H9 (cell line): Measurements from ENCODE around the gene RMND5A. TPM values are rescaled to one million over a fixed set of nuclear protein-coding genes. Genes with fewer than 3 reads are reported as not detected.

Experiments used
- DNase-seq: peaks from one replicate; pipeline ENCODE4 v3.0.0-alpha.2; 2017
- H2AFZ ChIP-seq: one replicate; pipeline ENCODE4 v1.6.1; 2013; ENCODE audit warnings: mild to moderate bottlenecking, low read length, control low read depth, moderate library complexity
- H2AK5ac ChIP-seq: 2 replicates; pipeline ENCODE4 v1.6.1; 2013; ENCODE audit warnings: low read length, control low read depth, mixed read lengths; ENCODE audit not compliant: insufficient read length
- H2BK120ac ChIP-seq: one replicate; pipeline ENCODE4 v1.6.1; 2013; ENCODE audit warnings: low read depth, mild to moderate bottlenecking, low read length, control low read depth, inconsistent platforms; ENCODE audit not compliant: poor library complexity, severe bottlenecking
- H2BK12ac ChIP-seq: 2 replicates; pipeline ENCODE4 v1.6.1; 2013; ENCODE audit warnings: low read length, control low read depth, mixed read lengths, low read depth; ENCODE audit not compliant: insufficient read length
- H2BK15ac ChIP-seq: 2 replicates; pipeline ENCODE4 v1.6.1; 2013; ENCODE audit warnings: low read depth, low read length, control low read depth
- H2BK20ac ChIP-seq: one replicate; pipeline ENCODE4 v1.6.1; 2013; ENCODE audit warnings: low read depth, mild to moderate bottlenecking, low read length, control low read depth, inconsistent platforms; ENCODE audit not compliant: poor library complexity, severe bottlenecking
- H2BK5ac ChIP-seq: 2 replicates; pipeline ENCODE4 v1.6.1; 2013; ENCODE audit warnings: low read length, control low read depth, mixed read lengths; ENCODE audit not compliant: insufficient read length
- H3K14ac ChIP-seq: 2 replicates; pipeline ENCODE4 v1.6.1; 2013; ENCODE audit warnings: low read length, control low read depth; ENCODE audit not compliant: insufficient read depth
- H3K18ac ChIP-seq: 2 replicates; pipeline ENCODE4 v1.6.1; 2013; ENCODE audit warnings: low read depth, mild to moderate bottlenecking, mixed read lengths, low read length, control low read depth; ENCODE audit not compliant: insufficient read length
- H3K23ac ChIP-seq: 2 replicates; pipeline ENCODE4 v1.6.1; 2013; ENCODE audit warnings: low read length, control low read depth, mixed read lengths, low read depth; ENCODE audit not compliant: insufficient read length
- H3K23me2 ChIP-seq: 2 replicates; pipeline ENCODE4 v1.6.1; 2013; ENCODE audit warnings: low read depth, mild to moderate bottlenecking, mixed read lengths, low read length, control low read depth; ENCODE audit not compliant: insufficient read length, poor library complexity, severe bottlenecking
- H3K27ac ChIP-seq: 2 replicates; pipeline ENCODE4 v1.5.1; 2013; ENCODE audit warnings: low read length, control low read depth, mixed read lengths, low read depth; ENCODE audit not compliant: insufficient read length
- H3K27me3 ChIP-seq: 2 replicates; pipeline ENCODE4 v1.6.1; 2013; ENCODE audit warnings: low read length, control low read depth, inconsistent platforms; ENCODE audit not compliant: insufficient read depth
- H3K4ac ChIP-seq: 2 replicates; pipeline ENCODE4 v1.6.1; 2013; ENCODE audit warnings: low read depth, mild to moderate bottlenecking, control low read depth, inconsistent platforms, low read length, moderate library complexity
- H3K4me1 ChIP-seq: 2 replicates; pipeline ENCODE4 v1.6.1; 2013; ENCODE audit warnings: low read length, control low read depth, inconsistent platforms; ENCODE audit not compliant: insufficient read depth
- H3K4me2 ChIP-seq: 2 replicates; pipeline ENCODE4 v1.6.1; 2013; ENCODE audit warnings: low read length, control low read depth, mixed read lengths; ENCODE audit not compliant: insufficient read length, insufficient read depth
- H3K56ac ChIP-seq: 2 replicates; pipeline ENCODE4 v1.6.1; 2013; ENCODE audit warnings: low read depth, mild to moderate bottlenecking, mixed read lengths, low read length, control low read depth; ENCODE audit not compliant: insufficient read length
- H3K79me1 ChIP-seq: 2 replicates; pipeline ENCODE4 v1.6.1; 2013; ENCODE audit warnings: low read depth, mild to moderate bottlenecking, moderate library complexity, low read length, control low read depth, inconsistent platforms; ENCODE audit not compliant: insufficient read depth, poor library complexity, severe bottlenecking
- H3K79me2 ChIP-seq: 2 replicates; pipeline ENCODE4 v1.6.1; 2013; ENCODE audit warnings: low read length, control low read depth, inconsistent platforms; ENCODE audit not compliant: insufficient read depth
- H3K9ac ChIP-seq: 2 replicates; pipeline ENCODE4 v1.6.1; 2013; ENCODE audit warnings: low read length, control low read depth, mixed read lengths; ENCODE audit not compliant: insufficient read length; ENCODE audit errors: extremely low read depth
- H3K9me3 ChIP-seq: one replicate; pipeline ENCODE4 v1.6.1; 2013; ENCODE audit warnings: low read depth, low read length, inconsistent platforms; ENCODE audit not compliant: control insufficient read depth
- H3T11ph ChIP-seq: one replicate; pipeline ENCODE4 v1.6.1; 2013; ENCODE audit warnings: mild to moderate bottlenecking, low read length, control low read depth, inconsistent platforms
- H4K20me1 ChIP-seq: one replicate; pipeline ENCODE4 v1.6.1; 2013; ENCODE audit not compliant: control insufficient read depth, insufficient read length, insufficient read depth
- H4K5ac ChIP-seq: 2 replicates; pipeline ENCODE4 v1.6.1; 2013; ENCODE audit warnings: low read depth, mild to moderate bottlenecking, mixed read lengths, low read length, control low read depth; ENCODE audit not compliant: insufficient read length
- H4K8ac ChIP-seq: replicated peaks from 2 replicates; pipeline ENCODE4 v1.6.1; 2013; ENCODE audit warnings: low read length, control low read depth, mixed read lengths, low read depth; ENCODE audit not compliant: insufficient read length
- H4K91ac ChIP-seq: 2 replicates; pipeline ENCODE4 v1.6.1; 2013; ENCODE audit warnings: low read depth, mild to moderate bottlenecking, moderate library complexity, mixed read lengths, low read length, control low read depth; ENCODE audit not compliant: insufficient read length
- H3K27ac Mint-ChIP-seq, 3 experiments: 2 replicates in 2 of 3; 3 replicates in 1 of 3; pipeline ENCODE4 v1.8.0; 2020 to 2021; ENCODE audit warnings: mixed read lengths in 3 of 3, mild to moderate bottlenecking in 1 of 3, moderate library complexity in 1 of 3
- H3K27me3 Mint-ChIP-seq: 2 replicates; pipeline ENCODE4 v1.8.0; 2021; ENCODE audit warnings: low read depth, mild to moderate bottlenecking, moderate library complexity, mixed read lengths
- H3K36me3 Mint-ChIP-seq, 3 experiments: 2 replicates in 2 of 3; 3 replicates in 1 of 3; pipeline ENCODE4 v1.8.0; 2020 to 2021; ENCODE audit warnings: low read depth in 3 of 3, mixed read lengths in 3 of 3; ENCODE audit not compliant: insufficient read depth in 1 of 3
- H3K4me1 Mint-ChIP-seq, 2 experiments: 2 replicates each; pipeline ENCODE4 v1.8.0; 2020; ENCODE audit warnings: mixed read lengths in 2 of 2
- H3K4me3 Mint-ChIP-seq, 2 experiments: 2 replicates in 1 of 2; 3 replicates in 1 of 2; pipeline ENCODE4 v1.8.0; 2020 to 2021; ENCODE audit warnings: mild to moderate bottlenecking in 2 of 2, mixed read lengths in 2 of 2, moderate library complexity in 1 of 2
- H3K9me3 Mint-ChIP-seq, 2 experiments: 2 replicates in 1 of 2; 3 replicates in 1 of 2; pipeline ENCODE4 v1.8.0; 2020; ENCODE audit warnings: mild to moderate bottlenecking in 2 of 2, mixed read lengths in 2 of 2, moderate library complexity in 1 of 2
- WGBS: extraction: QIAGEN DNeasy Blood & Tissue Kit; methylation state at CpG from one replicate; pipeline ENCODE4 v1.1.7; 2013; ENCODE audit warnings: missing lambda C conversion rate, low lambda C conversion rate, mixed read lengths; ENCODE audit not compliant: insufficient read length; ENCODE audit errors: extremely low coverage; 5-methylcytosine and 5-hydroxymethylcytosine counted together
- total RNA-seq: library from RNA; stranded (reverse); gene quantifications from 2 replicates; pipeline ENCODE4 v1.2.1, GENCODE V29; 2021
- TF ChIP-seq, protein P1 (sequence below): fragments of 200-600 bp; sonication (generic); conservative IDR thresholded peaks from 3 replicates; pipeline ENCODE4 v1.8.0; 2021; ENCODE audit warnings: antibody characterized with exemption, mild to moderate bottlenecking

RMND5A gene
- total RNA-seq, 1 experiment from 2014 or later = 48.8 TPM

DNA sequence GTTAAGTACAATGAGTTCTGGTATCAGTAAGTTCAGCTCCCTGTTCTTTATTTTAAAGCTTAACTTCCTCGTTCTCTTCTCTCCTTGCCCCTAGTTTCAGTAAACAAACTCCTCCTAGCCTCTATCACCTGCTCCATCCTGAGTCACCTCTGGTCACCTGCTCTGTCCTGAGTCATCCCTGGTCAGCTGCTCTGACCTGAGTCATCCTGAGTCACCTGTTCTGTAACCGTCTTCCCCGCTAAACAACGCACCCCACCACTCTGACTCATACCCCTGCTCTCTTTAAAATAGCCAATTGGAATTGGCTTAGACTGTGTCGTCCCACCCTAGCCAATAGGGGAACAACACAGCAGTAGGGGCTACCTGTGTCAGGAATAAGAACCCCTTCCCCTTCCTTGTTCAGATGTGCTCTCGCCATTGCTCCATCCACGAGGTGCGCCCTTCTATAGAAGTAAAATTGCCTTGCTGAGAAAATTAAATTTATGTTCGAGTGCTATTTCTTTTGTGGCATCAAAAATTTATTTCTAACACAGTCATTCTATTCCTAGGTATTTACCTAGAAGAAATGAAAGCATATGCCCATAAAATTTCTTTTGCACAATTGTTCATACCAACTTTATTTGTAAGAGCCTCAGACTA lies 24.9 kb upstream of the RMND5A start:
- H4K91ac ChIP-seq = no peak overlapping the region

More for the DNA sequence above, 24.9 kb upstream of the RMND5A start:
- no CpG with 5 or more reads among the region's 9 CpGs for WGBS
- no peak overlapping the region for H3K23ac ChIP-seq
- no peak overlapping the region for H3K18ac ChIP-seq
- H3K23me2 ChIP-seq = no peaks in the 10 kb centered on the region
- no peak overlapping the region for H4K5ac ChIP-seq
- no peak overlapping the region for H3T11ph ChIP-seq
- H3K9me3 ChIP-seq = peaks cover 4% of the 10 kb centered on the region
- Mint-ChIP-seq H3K36me3 (peaks cover 5 to 21% (median 14%) of the 10 kb centered on the region in 3 experiments; a peak in 6 of 7 replicates), H3K9me3 (peaks cover 33 to 41% of the 10 kb centered on the region in 2 experiments), H3K4me3 (no peak overlapping the region), H3K4me1 (no peaks in the 10 kb centered on the region), H3K27me3 (no peaks in the 10 kb centered on the region; the same call in 1 of the 2 replicates), H3K27ac (no peak overlapping the region)
- TF ChIP-seq, protein P1, sequence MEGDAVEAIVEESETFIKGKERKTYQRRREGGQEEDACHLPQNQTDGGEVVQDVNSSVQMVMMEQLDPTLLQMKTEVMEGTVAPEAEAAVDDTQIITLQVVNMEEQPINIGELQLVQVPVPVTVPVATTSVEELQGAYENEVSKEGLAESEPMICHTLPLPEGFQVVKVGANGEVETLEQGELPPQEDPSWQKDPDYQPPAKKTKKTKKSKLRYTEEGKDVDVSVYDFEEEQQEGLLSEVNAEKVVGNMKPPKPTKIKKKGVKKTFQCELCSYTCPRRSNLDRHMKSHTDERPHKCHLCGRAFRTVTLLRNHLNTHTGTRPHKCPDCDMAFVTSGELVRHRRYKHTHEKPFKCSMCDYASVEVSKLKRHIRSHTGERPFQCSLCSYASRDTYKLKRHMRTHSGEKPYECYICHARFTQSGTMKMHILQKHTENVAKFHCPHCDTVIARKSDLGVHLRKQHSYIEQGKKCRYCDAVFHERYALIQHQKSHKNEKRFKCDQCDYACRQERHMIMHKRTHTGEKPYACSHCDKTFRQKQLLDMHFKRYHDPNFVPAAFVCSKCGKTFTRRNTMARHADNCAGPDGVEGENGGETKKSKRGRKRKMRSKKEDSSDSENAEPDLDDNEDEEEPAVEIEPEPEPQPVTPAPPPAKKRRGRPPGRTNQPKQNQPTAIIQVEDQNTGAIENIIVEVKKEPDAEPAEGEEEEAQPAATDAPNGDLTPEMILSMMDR = no peak
- no peaks in the 10 kb centered on the region for H3K79me2 ChIP-seq
- H3K27me3 ChIP-seq = no peaks in the 10 kb centered on the region
- H2BK120ac ChIP-seq = no peak overlapping the region
- no peaks in the 10 kb centered on the region for H3K79me1 ChIP-seq
- no peak overlapping the region for H2BK5ac ChIP-seq
- no peak overlapping the region for H3K9ac ChIP-seq
- no peak overlapping the region for H2BK15ac ChIP-seq
- H2BK12ac ChIP-seq = no peak overlapping the region
- H3K4ac ChIP-seq = no peak overlapping the region
- DNase-seq = peak; percentile 82
- H2AFZ ChIP-seq = no peak overlapping the region
- H2AK5ac ChIP-seq = no peak overlapping the region
- H3K4me2 ChIP-seq = no peak overlapping the region
- no peak overlapping the region for H3K14ac ChIP-seq
- no peak overlapping the region for H2BK20ac ChIP-seq
- no peaks in the 10 kb centered on the region for H4K20me1 ChIP-seq
- H3K4me1 ChIP-seq = no peaks in the 10 kb centered on the region
- no peak overlapping the region for H4K8ac ChIP-seq
- no peak overlapping the region for H3K56ac ChIP-seq
- H3K27ac ChIP-seq = no peak overlapping the region
